Fibroblast of upper back skin (primary cell): Measurements from ENCODE around the gene NCBP3.
A peak's percentile ranks its signal among the peaks of the same experiment; 100 is the strongest.
"Not testable (repeated sequence)": the region's sequence is repeated elsewhere in the genome, so short reads cannot be mapped to it uniquely, and the experiment has no call there.

Source experiments
- DNase-seq: peaks from one replicate; pipeline ENCODE4 v3.0.0-alpha.2; 2013

NCBP3 gene

GRCh38 chr17:3880983-3881382, 34.9 kb upstream of the NCBP3 start:
- DNase-seq, result no peak

GRCh38 chr17:3879591-3880417, 33.8 kb upstream of the NCBP3 start:
- no peak for DNase-seq

GRCh38 chr17:3879186-3879585, 33.1 kb upstream of the NCBP3 start:
- DNase-seq, result peak; percentile 69

- DNase-seq, result no peak
Observed at GRCh38 chr17:3877220-3877619, 31.2 kb upstream of the NCBP3 start.

GRCh38 chr17:3875317-3875716, 29.3 kb upstream of the NCBP3 start:
- no peak for DNase-seq

GRCh38 chr17:3873862-3874261, 27.8 kb upstream of the NCBP3 start:
- no peak for DNase-seq

- DNase-seq, result peak; percentile 17
Observed at GRCh38 chr17:3870871-3871306, 24.8 kb upstream of the NCBP3 start.

GRCh38 chr17:3867606-3868005, 21.6 kb upstream of the NCBP3 start:
- no peak for DNase-seq

GRCh38 chr17:3867106-3867505, 21.1 kb upstream of the NCBP3 start:
- DNase-seq, result no peak

- no peak for DNase-seq
Observed at GRCh38 chr17:3866276-3866675, 20.2 kb upstream of the NCBP3 start.

- no peak for DNase-seq
Observed at GRCh38 chr17:3865176-3865575, 19.1 kb upstream of the NCBP3 start.

GRCh38 chr17:3864534-3864933, 18.5 kb upstream of the NCBP3 start:
- no peak for DNase-seq

GRCh38 chr17:3861761-3862681, 16.0 kb upstream of the NCBP3 start:
- no peak for DNase-seq

GRCh38 chr17:3860939-3861700, 15.1 kb upstream of the NCBP3 start:
- DNase-seq, result no peak

GRCh38 chr17:3859940-3860339, 13.9 kb upstream of the NCBP3 start:
- no peak for DNase-seq

GRCh38 chr17:3857261-3858105, 11.4 kb upstream of the NCBP3 start:
- no peak for DNase-seq

- DNase-seq, result not testable (repeated sequence)
Observed at GRCh38 chr17:3854204-3854603, 8.2 kb upstream of the NCBP3 start.

- no peak for DNase-seq
Observed at GRCh38 chr17:3852561-3852960, 6.5 kb upstream of the NCBP3 start.

GRCh38 chr17:3851461-3852100, 5.5 kb upstream of the NCBP3 start:
- no peak for DNase-seq

- no peak for DNase-seq
Observed at GRCh38 chr17:3848229-3848835, 2.3 kb upstream of the NCBP3 start.

GRCh38 chr17:3847165-3847670, 1.2 kb upstream of the NCBP3 start:
- DNase-seq, result no peak
